Vagina (tissue), 2 donors: ENCODE data around the gene MRC2.

Experiments
- CTCF ChIP-seq, 3 experiments: fragments of 450-650 bp in 2 of 3; fragments of 200-600 bp in 1 of 3; sonication (generic) in 1 of 3; IDR thresholded peaks; one replicate each; pipeline ENCODE4 v1.5.1; 2017 to 2019; ENCODE audit warnings: antibody characterized with exemption in 3 of 3, mild to moderate bottlenecking in 2 of 3, moderate library complexity in 2 of 3
- POLR2A ChIP-seq, 2 donors: fragments of 450-650 bp; IDR thresholded peaks; one replicate each; pipeline ENCODE4 v1.6.1; 2017; ENCODE audit warnings: antibody characterized with exemption in 2 of 2, mild to moderate bottlenecking in 2 of 2, moderate library complexity in 2 of 2

- TF ChIP-seq CTCF (IDR thresholded peaks at IDR 0.05) (no peak), POLR2A (IDR thresholded peaks at IDR 0.05) (no peak)
Measured at GRCh38 chr17:62681061-62681938, 53.8 kb downstream of the MRC2 start.
